GM19099 (cell line): ENCODE results near the gene NR4A3.

Experiments used
- POLR2A ChIP-seq: IDR thresholded peaks from 3 replicates; pipeline ENCODE4 v1.6.1; 2011; ENCODE audit warnings: low read depth; ENCODE audit not compliant: insufficient read length; ENCODE audit errors: extremely low read depth

The NR4A3 gene

GRCh38 chr9:99850736-99851499, 29.2 kb downstream of the NR4A3 start:
- TF ChIP-seq POLR2A = no peak

- TF ChIP-seq POLR2A = no peak
Measured at GRCh38 chr9:99851500-99851822, 29.8 kb downstream of the NR4A3 start.

GRCh38 chr9:99852617-99853016, 30.9 kb downstream of the NR4A3 start:
- TF ChIP-seq POLR2A = no peak

GRCh38 chr9:99855467-99856176, 33.9 kb downstream of the NR4A3 start:
- no peak for TF ChIP-seq POLR2A

- TF ChIP-seq POLR2A = no peak
Measured at GRCh38 chr9:99858087-99858486, 36.4 kb downstream of the NR4A3 start.

GRCh38 chr9:99859243-99859980, 37.7 kb downstream of the NR4A3 start:
- no peak for TF ChIP-seq POLR2A

GRCh38 chr9:99860266-99860665, 38.6 kb downstream of the NR4A3 start:
- no peak for TF ChIP-seq POLR2A

GRCh38 chr9:99863955-99864354, 42.3 kb downstream of the NR4A3 start:
- no peak for TF ChIP-seq POLR2A

GRCh38 chr9:99866398-99866797, 44.7 kb downstream of the NR4A3 start:
- no peak for TF ChIP-seq POLR2A

GRCh38 chr9:99867536-99867935, 45.9 kb downstream of the NR4A3 start:
- TF ChIP-seq POLR2A = no peak

- no peak for TF ChIP-seq POLR2A
Measured at GRCh38 chr9:99867968-99868367, 46.3 kb downstream of the NR4A3 start.

GRCh38 chr9:99868845-99869244, 47.2 kb downstream of the NR4A3 start:
- no peak for TF ChIP-seq POLR2A

GRCh38 chr9:99870126-99870525, 48.4 kb downstream of the NR4A3 start:
- no peak for TF ChIP-seq POLR2A

- no peak for TF ChIP-seq POLR2A
Measured at GRCh38 chr9:99873531-99873930, 51.8 kb downstream of the NR4A3 start.

- no peak for TF ChIP-seq POLR2A
Measured at GRCh38 chr9:99873943-99874584, 52.4 kb downstream of the NR4A3 start.
